ENCODE results near the gene BMP8A. TPM values are rescaled to one million over a fixed set of nuclear protein-coding genes. Genes with fewer than 3 reads are reported as not detected.

Gene BMP8A
- total and polyA plus RNA-seq, 2 of the 8 experiments (the other 6 are each of a cell fraction or from before 2014, with no cell fraction given), result 0.38 to 0.43 TPM

DNA sequence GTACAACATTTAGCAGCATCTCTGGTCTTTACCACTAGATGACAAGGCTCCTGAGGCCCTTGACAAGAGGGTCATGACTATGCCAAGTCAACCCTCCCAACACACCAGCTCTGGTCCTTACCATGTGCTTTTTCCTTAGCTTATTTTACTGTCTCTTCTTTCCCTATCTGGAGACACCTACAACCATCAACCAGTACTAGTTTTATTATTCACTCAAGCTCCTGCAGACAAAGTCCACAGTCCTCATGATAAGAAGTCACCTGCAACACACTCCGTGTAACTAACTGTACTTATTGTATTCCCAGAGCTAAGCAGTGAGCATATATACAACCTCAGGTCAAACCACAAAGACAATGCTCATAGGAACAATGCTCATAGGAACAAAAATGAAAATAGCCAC, 69.8 kb downstream of the BMP8A start:
- Histone ChIP-seq H4K8ac (ENCODE audit: extremely low read depth, insufficient read depth, low read length) (no peak overlapping the region), H3K4me2 (ENCODE audit: insufficient read depth in 1 of 2, low read depth in 2 of 2, low read length in 2 of 2) (no peak overlapping the region), H2BK12ac (ENCODE audit: low read depth, low read length) (no peak overlapping the region), H2BK15ac (ENCODE audit: low read length) (no peak overlapping the region), H3K9ac (replicated peaks in 1 of 4; ENCODE audit: extremely low read depth in 1 of 4, low read depth in 3 of 4, low read length in 3 of 4) (no peak overlapping the region), H3K27ac (ENCODE audit: low read depth, low read length) (no peak overlapping the region), H3K14ac (ENCODE audit: insufficient read length) (no peak overlapping the region), H3K79me2 (ENCODE audit: control insufficient read depth in 1 of 2, insufficient read depth in 2 of 2, low read length in 2 of 2) (no peaks in the 10 kb centered on the region), H3K79me1 (ENCODE audit: low read depth, low read length) (no peaks in the 10 kb centered on the region; the same call in 1 of the 2 replicates), H3K23me2 (ENCODE audit: low read depth, low read length) (0 out of 2 replicates have a peak, but pooled peaks cover 2% of the 10 kb centered on the region), H2BK20ac (ENCODE audit: low read length) (no peak overlapping the region), H3K9me3 (ENCODE audit: insufficient read depth in 2 of 2, low read depth in 1 of 2, low read length in 1 of 2) (no peaks in the 10 kb centered on the region), H3K27me3 (replicated peaks in 1 of 4; ENCODE audit: control insufficient read depth in 3 of 4, extremely low read depth in 1 of 4, insufficient read depth in 3 of 4, low read length in 3 of 4) (no peaks in the 10 kb centered on the region), H3K4ac (replicated peaks; ENCODE audit: insufficient read length, low read depth, low read length) (no peak overlapping the region), H3K18ac (ENCODE audit: extremely low read depth, low read length) (no peak overlapping the region), H4K91ac (replicated peaks; ENCODE audit: insufficient read length, low read length) (no peak overlapping the region), H3K36me3 (ENCODE audit: control insufficient read depth in 2 of 4, insufficient read depth in 4 of 4, low read length in 3 of 4) (peaks cover 41 to 64% (median 60%) of the 10 kb centered on the region in 4 experiments), H3K23ac (ENCODE audit: insufficient read length) (no peak overlapping the region), H2AK5ac (ENCODE audit: low read depth, low read length) (no peak overlapping the region), H3K56ac (replicated peaks; ENCODE audit: insufficient read length, low read depth, low read length) (no peak overlapping the region), H4K20me1 (replicated peaks in 1 of 2; ENCODE audit: control insufficient read depth in 1 of 2, insufficient read depth in 2 of 2, low read length in 2 of 2) (peaks cover 6 to 20% of the 10 kb centered on the region in 2 experiments), H2BK5ac (ENCODE audit: low read depth, low read length) (no peak overlapping the region), H3K4me1 (replicated peaks in 1 of 4; ENCODE audit: control insufficient read depth in 3 of 4, insufficient read depth in 4 of 4, low read length in 3 of 4) (no peaks in the 10 kb centered on the region; a peak in 1 of 7 replicates), H2BK120ac (replicated peaks; ENCODE audit: low read depth, low read length) (no peak overlapping the region), H2AFZ (ENCODE audit: low read length) (no peak overlapping the region), H3K4me3 (ENCODE audit: extremely low read depth in 1 of 4, insufficient read depth in 2 of 4, low read depth in 3 of 4, low read length in 4 of 4) (no peak overlapping the region), H4K5ac (ENCODE audit: insufficient read length, low read depth, low read length) (no peak overlapping the region)
- 94% methylated on average over 1 of the region's 1 CpG; no CpG with 5 or more reads in 1 of the 2 experiments for WGBS, 2 experiments (ENCODE audit: extremely low coverage in 1 of 2, insufficient coverage in 1 of 2, insufficient read length in 1 of 2, insufficient replicate concordance in 2 of 2, low coverage in 1 of 2, low lambda C conversion rate in 2 of 2, missing lambda C conversion rate in 1 of 2)
- TF ChIP-seq SP2 (IDR thresholded peaks at IDR 0.05; ENCODE audit: low read length), result no peak
- no peak for TF ChIP-seq RBBP5 (IDR thresholded peaks at IDR 0.05; ENCODE audit: borderline replicate concordance, low read depth, low read length)
- no peak for TF ChIP-seq ASH2L (IDR thresholded peaks at IDR 0.05; ENCODE audit: low read length)
- no peak for TF ChIP-seq HDAC6 (IDR thresholded peaks at IDR 0.05; ENCODE audit: low read depth, low read length)
- no peak for TF ChIP-seq POLR2AphosphoS5 (IDR thresholded peaks at IDR 0.05; ENCODE audit: low read depth, low read length)
- no peak for DNase-seq (ENCODE audit: low read depth in 1 of 2, low spot score in 2 of 2)
- no peak for FAIRE-seq
- POLR2A ChIA-PET (ENCODE audit: partially characterized antibody), result interaction anchor here (1.3 to 7.9 kb wide), 3 partner anchors 8 to 12 kb away, joined by 3 to 92 read pairs (median 3); no protein-coding TSS in a partner anchor
- CTCF ChIA-PET (ENCODE audit: partially characterized antibody), result interaction anchor here (1.1 kb wide), 1 partner anchor 34 kb away, joined by 3 read pairs; no protein-coding TSS in a partner anchor

All from H1 (cell line).